Measurements from ENCODE around the gene CD96.
"Not testable (repeated sequence)": the region's sequence is repeated elsewhere in the genome, so short reads cannot be mapped to it uniquely, and the experiment has no call there.

CD96 gene

GRCh38 chr3:111548756-111549155, 6.8 kb downstream of the CD96 start:
- no peak for DNase-seq (ENCODE audit: low read depth in 2 of 2)

GRCh38 chr3:111561902-111562301, 19.9 kb downstream of the CD96 start:
- not testable (repeated sequence) for DNase-seq (ENCODE audit: low read depth in 2 of 2)

DNA sequence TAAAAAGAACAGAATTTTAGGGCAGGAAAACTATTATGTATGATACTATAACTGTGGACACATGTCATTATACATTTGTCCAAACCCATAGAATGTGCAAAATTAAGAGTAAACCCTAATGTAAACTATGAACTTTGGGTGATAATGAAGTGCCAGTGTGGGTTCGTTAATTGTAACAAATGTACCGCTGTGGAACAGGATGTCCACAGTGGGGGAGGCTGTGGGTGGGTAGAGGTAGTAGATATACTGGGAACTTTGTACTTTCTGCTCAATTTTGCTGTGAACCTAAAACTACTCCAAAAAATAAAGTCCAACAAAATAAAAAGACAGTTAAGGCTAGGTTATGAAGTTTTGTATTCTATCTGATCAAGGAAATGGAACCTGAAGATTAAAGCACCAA, 24.8 kb downstream of the CD96 start:
- no peak for DNase-seq (ENCODE audit: low read depth in 2 of 2)

GRCh38 chr3:111568355-111568754, 26.4 kb downstream of the CD96 start:
- no peak for DNase-seq (ENCODE audit: low read depth in 2 of 2)

DNA sequence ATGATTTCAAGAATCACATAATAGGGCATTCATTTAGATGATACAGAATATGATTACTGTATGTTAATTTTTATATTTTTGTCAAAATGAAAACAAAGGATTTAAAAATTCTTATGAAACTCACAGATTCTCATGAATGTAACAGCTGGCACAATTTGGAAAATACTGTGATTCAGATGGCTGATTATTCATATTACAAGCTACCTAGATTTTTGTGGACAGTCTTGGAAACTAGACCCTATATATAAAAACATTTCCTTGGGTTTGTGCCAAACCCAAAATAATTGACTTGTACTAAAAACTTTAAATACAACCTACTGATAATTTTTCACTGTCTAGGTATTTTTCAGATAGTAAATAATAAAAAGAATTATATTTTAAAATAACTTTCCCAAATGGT, 26.9 kb downstream of the CD96 start:
- DNase-seq (ENCODE audit: low read depth in 2 of 2): no peak

DNA sequence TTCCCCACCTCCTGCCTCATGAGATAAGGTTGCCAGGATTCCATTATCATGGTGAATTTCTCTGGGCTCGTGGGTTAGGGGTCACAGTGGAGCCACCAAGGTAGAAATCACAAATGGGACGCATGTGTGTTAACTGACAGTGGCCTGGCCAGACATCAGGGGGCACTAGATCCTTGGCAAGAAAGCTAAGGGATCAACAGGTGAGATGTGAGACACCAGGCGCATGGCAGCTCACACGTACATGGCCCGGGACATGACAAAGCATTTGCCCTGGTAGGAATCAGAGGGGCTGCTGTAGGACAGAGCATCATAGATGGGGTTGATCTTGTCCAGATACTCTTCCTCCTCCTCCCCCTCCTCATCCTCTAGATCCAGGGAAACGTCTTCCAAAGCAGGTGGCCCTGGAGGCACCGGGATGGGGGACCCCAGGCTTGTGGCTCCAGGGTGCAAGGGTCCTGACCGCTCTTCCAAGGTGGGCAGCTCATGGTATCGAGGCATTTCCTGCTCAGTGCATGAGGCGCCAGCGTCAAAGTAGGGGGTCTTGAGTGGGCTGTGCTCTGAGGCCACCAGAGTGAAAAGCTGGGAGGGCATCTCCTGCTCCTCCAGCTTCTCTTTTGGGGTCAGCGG, 28.5 kb downstream of the CD96 start:
- no peak for DNase-seq (ENCODE audit: low read depth in 2 of 2)

DNA sequence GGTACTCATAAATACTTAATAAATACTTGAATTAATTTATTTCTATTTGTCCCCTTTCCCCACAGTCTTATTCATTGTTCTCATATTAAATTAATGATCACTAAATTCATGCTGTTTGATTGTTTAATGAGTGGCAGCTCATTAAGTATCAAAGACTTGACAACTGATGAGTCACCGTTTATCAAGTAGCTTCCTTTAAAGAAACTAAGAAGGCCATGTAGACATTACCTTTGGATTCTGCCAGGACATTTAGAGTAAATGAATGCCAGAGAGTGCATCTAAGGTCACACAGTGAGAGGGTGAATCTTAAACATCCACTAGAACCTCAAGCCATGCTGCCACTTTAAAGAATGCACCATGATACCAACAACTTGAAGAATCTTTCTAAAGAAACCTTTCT, 29.3 kb downstream of the CD96 start:
- no peak for DNase-seq (ENCODE audit: low read depth in 2 of 2)

DNA sequence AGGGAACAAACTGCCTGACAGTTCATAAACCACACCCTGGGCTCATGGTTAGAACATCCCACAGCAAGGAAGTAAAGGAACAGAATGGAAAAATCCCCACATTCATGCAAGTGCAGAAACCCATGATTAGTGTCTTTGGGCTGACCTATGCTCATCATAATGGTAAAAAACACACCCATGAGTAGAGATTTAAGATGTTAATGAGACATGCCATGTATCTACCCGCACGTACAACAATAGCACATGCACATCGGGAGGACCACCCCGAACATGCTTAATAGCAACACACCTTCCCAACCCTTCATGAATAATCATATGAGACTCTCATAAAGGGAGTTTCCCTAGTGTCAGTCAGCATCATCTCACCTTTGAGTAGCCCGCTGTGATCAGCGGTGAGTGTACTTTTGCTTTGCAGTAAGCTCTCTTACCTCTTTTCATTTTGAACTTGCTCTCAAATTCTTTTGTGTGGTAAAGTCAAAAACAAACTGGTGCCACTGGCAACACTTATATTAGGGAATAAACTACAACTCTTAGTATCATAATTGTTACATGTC, 30.0 kb downstream of the CD96 start:
- DNase-seq (ENCODE audit: low read depth in 2 of 2): no peak

- no peak for DNase-seq (ENCODE audit: low read depth in 2 of 2)
These were observed 35.1 kb downstream of the CD96 start for GRCh38 chr3:111577113-111577512.

DNA sequence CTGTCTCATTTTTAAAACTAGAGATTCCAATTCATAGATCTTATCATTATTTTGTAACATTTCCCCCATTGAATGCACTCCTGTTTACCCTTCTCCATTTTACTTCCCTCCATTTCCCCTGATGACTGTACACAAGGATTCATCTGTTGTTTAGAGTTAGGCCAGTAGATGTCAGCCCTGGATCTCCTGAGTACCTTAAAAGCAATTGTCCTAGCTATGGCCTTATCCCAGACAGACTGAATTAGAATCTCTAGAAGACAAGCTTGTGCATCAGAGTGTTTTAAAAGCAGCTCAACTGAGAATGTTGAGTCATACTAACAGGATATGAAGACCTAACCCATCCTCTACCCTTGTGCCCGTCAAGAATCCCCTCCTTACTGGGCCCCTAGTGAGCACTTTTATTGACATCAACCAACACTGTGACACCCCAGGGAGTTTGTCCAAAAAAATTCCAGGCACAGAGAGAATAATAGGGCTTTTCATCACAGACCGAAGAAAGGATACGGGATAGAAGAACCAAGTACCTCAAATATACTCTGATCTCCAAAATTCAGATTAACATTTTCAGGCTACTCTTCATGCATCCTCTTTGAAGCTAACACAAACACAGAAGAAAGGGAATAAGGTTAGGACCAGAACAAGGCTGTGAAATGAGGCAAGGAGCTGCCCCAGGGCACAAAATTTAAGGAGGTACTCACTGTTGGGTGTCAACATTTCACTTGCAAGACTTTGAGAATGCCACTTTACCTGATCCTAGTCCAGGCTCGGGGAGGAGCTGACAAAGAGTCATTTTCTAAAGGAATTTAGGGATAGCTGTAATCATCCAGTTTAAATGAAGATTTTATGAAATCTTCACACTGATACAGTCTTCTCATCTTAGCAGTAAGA, 36.0 kb downstream of the CD96 start:
- no peak for DNase-seq (ENCODE audit: low read depth in 2 of 2)

DNA sequence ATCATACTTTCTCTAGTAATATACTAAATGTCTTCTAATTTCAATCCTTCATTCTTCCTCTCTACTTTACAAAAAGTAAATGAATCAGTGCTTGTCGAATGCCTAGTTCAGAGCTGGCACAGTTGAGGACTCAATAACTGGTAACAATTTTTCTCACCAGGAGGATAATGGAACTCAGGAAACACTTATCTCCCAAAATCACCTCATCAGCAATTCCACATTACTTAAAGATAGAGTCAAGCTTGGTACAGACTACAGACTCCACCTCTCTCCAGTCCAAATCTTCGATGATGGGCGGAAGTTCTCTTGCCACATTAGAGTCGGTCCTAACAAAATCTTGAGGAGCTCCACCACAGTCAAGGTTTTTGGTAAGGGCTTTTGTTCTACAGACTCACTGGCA, 36.9 kb downstream of the CD96 start:
- no peak for DNase-seq (ENCODE audit: low read depth in 2 of 2)

GRCh38 chr3:111579495-111579894, 37.5 kb downstream of the CD96 start:
- no peak for DNase-seq (ENCODE audit: low read depth in 2 of 2)

DNA sequence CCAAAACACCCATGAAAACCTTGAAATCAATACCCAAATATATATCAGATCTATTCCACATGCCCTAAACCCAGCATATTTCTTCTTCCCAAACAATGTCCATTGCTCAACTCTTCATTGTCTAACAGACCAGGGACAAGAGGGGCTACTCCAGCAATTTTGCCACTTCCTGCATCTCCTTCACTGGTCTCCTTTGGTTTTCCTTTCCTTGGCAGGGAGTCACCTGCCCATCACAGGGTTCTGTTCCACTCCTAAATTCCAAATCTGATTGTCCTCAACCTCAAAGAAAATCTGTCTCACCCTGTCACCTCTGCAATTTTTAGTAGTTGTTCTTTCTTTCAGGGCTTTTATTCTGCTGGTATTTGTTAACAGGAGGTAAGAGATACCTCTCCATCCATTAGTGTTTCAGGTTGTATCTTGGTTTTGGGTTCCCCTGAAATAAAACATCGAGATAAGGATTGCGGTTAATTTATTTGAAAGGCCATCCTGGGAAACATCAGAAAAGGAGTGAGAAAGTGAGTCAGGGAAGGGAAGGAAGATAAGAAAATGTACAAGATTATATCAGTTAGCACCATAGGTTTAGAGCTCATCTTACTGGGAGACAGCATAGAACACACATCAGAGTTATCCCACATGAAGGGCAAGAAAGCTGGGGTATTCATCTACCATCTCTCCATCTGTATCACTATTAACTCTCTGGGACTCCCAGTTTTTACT, 39.6 kb downstream of the CD96 start:
- no peak for DNase-seq (ENCODE audit: low read depth in 2 of 2)

- no peak for DNase-seq (ENCODE audit: low read depth in 2 of 2)
These were observed 40.1 kb downstream of the CD96 start for GRCh38 chr3:111582120-111582474.

DNA sequence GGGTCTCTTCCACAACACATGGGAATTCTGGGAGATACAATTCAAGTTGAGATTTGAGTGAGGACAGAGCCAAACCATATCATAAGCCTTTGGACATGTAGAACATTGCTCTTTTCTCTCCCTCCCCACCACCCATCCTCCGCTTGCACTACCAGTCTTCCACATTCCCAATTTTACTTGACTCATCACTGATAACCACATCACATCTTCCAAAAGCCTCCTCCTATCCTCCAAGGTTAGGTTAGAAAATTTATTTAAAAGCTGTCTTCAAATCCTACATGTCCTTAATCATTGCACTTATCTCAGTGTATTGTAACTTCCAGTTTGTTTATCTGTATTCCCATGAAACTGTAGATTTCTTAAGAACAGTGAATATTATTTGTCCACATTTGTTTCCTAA, 42.7 kb downstream of the CD96 start:
- no peak for DNase-seq (ENCODE audit: low read depth in 2 of 2)

- no peak for DNase-seq (ENCODE audit: low read depth in 2 of 2)
These were observed 43.2 kb downstream of the CD96 start for GRCh38 chr3:111585217-111585616.

DNA sequence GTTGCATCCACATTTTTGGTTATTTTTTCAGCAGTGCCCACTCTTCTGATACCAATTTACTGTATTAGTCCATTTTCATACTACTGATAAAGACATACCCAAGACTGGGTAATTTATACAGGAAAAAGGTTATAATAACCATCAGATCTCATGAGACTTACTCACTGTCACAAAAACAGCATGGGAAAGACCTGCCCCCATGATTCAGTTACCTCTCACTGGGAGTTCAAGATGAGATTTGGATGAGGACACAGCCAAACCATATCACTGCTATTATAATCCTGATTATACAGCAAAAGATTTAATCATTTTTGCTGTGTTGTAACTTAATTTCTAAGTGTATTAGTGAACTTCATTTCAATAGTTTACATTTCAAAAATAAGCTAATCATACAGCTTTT, 46.5 kb downstream of the CD96 start:
- no peak for DNase-seq (ENCODE audit: low read depth in 2 of 2)

DNA sequence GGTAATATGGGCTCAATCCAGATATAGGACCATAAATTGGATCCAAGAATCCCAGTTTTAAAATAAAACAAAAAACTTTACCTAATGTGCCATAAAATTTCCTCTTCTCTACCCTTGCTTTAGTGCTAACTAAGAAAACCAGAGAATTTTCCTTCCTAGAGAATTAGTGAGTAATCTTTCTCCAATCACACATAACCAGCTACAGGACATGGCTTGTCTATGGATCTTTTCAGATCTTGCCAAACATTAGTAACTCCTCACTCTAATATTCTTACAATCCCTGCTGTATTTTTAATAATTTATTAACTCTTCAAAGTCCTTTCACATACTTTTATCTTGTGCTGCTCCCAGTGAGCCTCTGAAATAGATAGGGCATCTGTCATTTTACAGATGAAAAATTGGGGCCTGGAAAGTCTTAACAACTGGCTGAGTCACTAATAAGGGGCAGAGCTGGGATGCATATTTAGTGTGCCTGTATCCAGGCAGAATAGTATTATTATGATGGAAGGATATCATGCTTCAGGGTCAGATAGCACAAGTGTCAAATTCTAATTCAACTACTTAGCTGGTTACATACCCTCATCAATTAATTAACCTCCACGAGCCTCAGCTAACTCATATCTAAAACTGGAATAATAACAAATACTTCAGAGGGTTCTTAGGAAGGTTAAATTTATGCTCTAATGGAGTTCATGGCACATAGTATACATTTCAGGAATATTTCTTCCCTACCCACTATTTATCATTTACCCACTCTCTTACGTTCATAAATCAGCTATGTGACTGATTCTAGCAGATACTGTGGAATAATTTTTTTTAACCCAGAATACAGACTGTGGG, 47.5 kb downstream of the CD96 start:
- no peak for DNase-seq (ENCODE audit: low read depth in 2 of 2)

GRCh38 chr3:111590143-111590491, 48.1 kb downstream of the CD96 start:
- DNase-seq (ENCODE audit: low read depth in 2 of 2): no peak

GRCh38 chr3:111591555-111591954, 49.6 kb downstream of the CD96 start:
- no peak for DNase-seq (ENCODE audit: low read depth in 2 of 2)

- DNase-seq (ENCODE audit: low read depth in 2 of 2): no peak
These were observed 50.1 kb downstream of the CD96 start for GRCh38 chr3:111592143-111592542.

DNA sequence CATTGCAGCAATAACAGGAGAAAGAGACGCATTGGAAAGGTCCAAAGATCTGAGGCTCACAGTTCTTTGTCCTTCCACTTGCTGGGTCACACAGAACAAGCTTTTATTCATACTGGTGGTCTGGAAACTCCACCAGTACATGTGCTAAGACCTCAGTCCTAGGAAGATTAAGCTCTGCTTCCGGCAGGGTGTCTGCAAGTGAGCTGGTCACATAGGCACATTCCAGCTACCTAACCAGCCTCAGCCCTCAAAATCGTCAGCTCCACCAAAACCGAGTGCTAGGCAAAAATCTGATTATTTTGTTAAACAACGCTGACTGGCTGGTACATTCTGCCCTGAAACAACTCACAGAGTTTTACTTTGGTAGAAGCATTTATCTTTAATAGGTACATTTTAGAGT, 50.9 kb downstream of the CD96 start:
- no peak for DNase-seq (ENCODE audit: low read depth in 2 of 2)

Data from stimulated activated CD8-positive, alpha-beta memory T cell treated with anti-CD3 and anti-CD28 coated beads, Interleukin-2, amount 100 ng/mL, for 1 hour (primary cell).